Endothelial cell (in vitro differentiated cells): ENCODE measurements around the gene SGSM2. TPM values are rescaled to one million over a fixed set of nuclear protein-coding genes. Genes with fewer than 3 reads are reported as not detected.
A peak's percentile ranks its signal among the peaks of the same experiment; 100 is the strongest.

Source experiments
- DNase-seq: peaks from one replicate; pipeline ENCODE4 v3.0.0; 2021; ENCODE audit warnings: low spot score
- H3K27ac Mint-ChIP-seq: one replicate; pipeline ENCODE4 v1.8.0; 2021; ENCODE audit warnings: mixed read lengths, inconsistent platforms; ENCODE audit not compliant: unreplicated experiment
- H3K27me3 Mint-ChIP-seq: one replicate; pipeline ENCODE4 v1.8.0; 2021; ENCODE audit warnings: mild to moderate bottlenecking, moderate library complexity, mixed read lengths, inconsistent platforms; ENCODE audit not compliant: unreplicated experiment
- H3K36me3 Mint-ChIP-seq: one replicate; pipeline ENCODE4 v1.8.0; 2021; ENCODE audit warnings: mild to moderate bottlenecking, low read depth, mixed read lengths, inconsistent platforms; ENCODE audit not compliant: unreplicated experiment
- H3K4me1 Mint-ChIP-seq: one replicate; pipeline ENCODE4 v1.8.0; 2021; ENCODE audit warnings: mild to moderate bottlenecking, mixed read lengths, inconsistent platforms; ENCODE audit not compliant: unreplicated experiment
- H3K4me3 Mint-ChIP-seq: one replicate; pipeline ENCODE4 v1.8.0; 2021; ENCODE audit warnings: mild to moderate bottlenecking, mixed read lengths, inconsistent platforms; ENCODE audit not compliant: unreplicated experiment
- H3K9me3 Mint-ChIP-seq: one replicate; pipeline ENCODE4 v1.8.0; 2021; ENCODE audit warnings: mixed read lengths, inconsistent platforms; ENCODE audit not compliant: unreplicated experiment
- CTCF ChIP-seq: fragments of 200-600 bp; sonication (generic); IDR thresholded peaks from one replicate; pipeline ENCODE4 v1.5.0; 2021; ENCODE audit warnings: antibody characterized with exemption; ENCODE audit not compliant: unreplicated experiment
- total RNA-seq: library from RNA; stranded (reverse); fragmentation: NEBNext Ultra II Directional; extraction: Animal tissue kit (Norgen Biotek cat#: 25700); gene quantifications from one replicate; pipeline ENCODE4 v1.2.1, GENCODE V29; 2021; ENCODE audit not compliant: unreplicated experiment

SGSM2 gene
- total RNA-seq, 1 donor from 2014 or later = 65.4 TPM

GRCh38 chr17:2387086-2388019 is 50.1 kb downstream of the SGSM2 start:
- peaks cover 24% of the 10 kb centered on the region for H3K27me3 Mint-ChIP-seq
- no peak for TF ChIP-seq CTCF
- no peak for DNase-seq
- no peak overlapping the region for H3K27ac Mint-ChIP-seq
- H3K4me3 Mint-ChIP-seq = no peak overlapping the region
- no peaks in the 10 kb centered on the region for H3K9me3 Mint-ChIP-seq
- peaks cover 26% of the 10 kb centered on the region for H3K36me3 Mint-ChIP-seq
- peaks cover 21% of the 10 kb centered on the region for H3K4me1 Mint-ChIP-seq

- peaks cover 22% of the 10 kb centered on the region for H3K4me1 Mint-ChIP-seq
- H3K9me3 Mint-ChIP-seq = no peaks in the 10 kb centered on the region
- H3K36me3 Mint-ChIP-seq = peaks cover 27% of the 10 kb centered on the region
- H3K4me3 Mint-ChIP-seq = peak overlapping the region; percentile 77
- DNase-seq = no peak
- peaks cover 25% of the 10 kb centered on the region for H3K27me3 Mint-ChIP-seq
- TF ChIP-seq CTCF = no peak
- peak overlapping the region; percentile 20 for H3K27ac Mint-ChIP-seq
Measured at GRCh38 chr17:2388020-2388682, 50.9 kb downstream of the SGSM2 start.

- no peak overlapping the region for H3K27ac Mint-ChIP-seq
- DNase-seq = no peak
- H3K4me3 Mint-ChIP-seq = peak overlapping the region; percentile 77
- peaks cover 22% of the 10 kb centered on the region for H3K4me1 Mint-ChIP-seq
- TF ChIP-seq CTCF = no peak
- peaks cover 27% of the 10 kb centered on the region for H3K36me3 Mint-ChIP-seq
- H3K9me3 Mint-ChIP-seq = no peaks in the 10 kb centered on the region
- H3K27me3 Mint-ChIP-seq = peaks cover 25% of the 10 kb centered on the region
Measured at GRCh38 chr17:2388683-2389055, 51.4 kb downstream of the SGSM2 start.

- Mint-ChIP-seq H3K4me3 (no peak overlapping the region), H3K36me3 (peaks cover 27% of the 10 kb centered on the region), H3K27me3 (peaks cover 30% of the 10 kb centered on the region), H3K27ac (peak overlapping the region; percentile 67), H3K9me3 (no peaks in the 10 kb centered on the region), H3K4me1 (peaks cover 19% of the 10 kb centered on the region)
- no peak for DNase-seq
- TF ChIP-seq CTCF = no peak
Measured at GRCh38 chr17:2390199-2390836, 53.0 kb downstream of the SGSM2 start.
